ENCODE results near the gene AKNAD1.

DNA sequence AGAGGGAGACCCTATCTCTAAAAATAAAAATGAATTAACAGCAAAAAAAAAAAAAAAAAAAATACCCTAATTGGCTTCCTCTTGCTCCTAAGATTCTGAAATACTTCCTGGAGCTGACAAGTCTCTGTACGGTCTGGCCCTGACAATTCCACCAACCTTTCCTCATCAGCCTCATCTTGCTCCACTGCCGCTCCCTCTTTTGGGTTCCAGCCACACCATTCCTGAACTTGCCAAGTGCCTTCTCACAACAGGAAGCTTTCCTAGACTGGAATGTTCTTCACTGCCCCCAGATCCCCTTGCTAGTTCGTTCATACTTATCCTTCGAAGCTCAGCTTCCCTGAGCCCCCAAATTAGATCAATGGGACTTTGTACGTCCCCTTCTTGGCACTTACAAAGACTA, 37.0 kb downstream of the AKNAD1 start:
- TF ChIP-seq POLR2A (IDR thresholded peaks at IDR 0.05; ENCODE audit: low read depth, low read length) (no peak), POLR2AphosphoS5 (IDR thresholded peaks at IDR 0.05; ENCODE audit: low read depth, low read length) (no peak)

All from GM12892 (cell line).